Ammon's horn (tissue), 1 donor: ENCODE results near the gene SMIM15.
"Not testable (repeated sequence)": the region's sequence is repeated elsewhere in the genome, so short reads cannot be mapped to it uniquely, and the experiment has no call there.

Source experiments
- DNase-seq: peaks from one replicate; pipeline ENCODE4 v3.0.0-alpha.2; 2016; ENCODE audit warnings: low spot score

SMIM15 gene

GRCh38 chr5:61162010-61162831 is at the start of gene SMIM15:
Gene SMIM15 (minus strand): TSS chr5:61162468. CDS start chr5:61160171, 2,297 bp downstream.
- DNase-seq, result peak; percentile 89

- no peak for DNase-seq
These were observed 45.6 kb upstream of the SMIM15 start for GRCh38 chr5:61207884-61208283.

GRCh38 chr5:61205013-61205412 is 42.7 kb upstream of the SMIM15 start:
- DNase-seq, result no peak

- no peak for DNase-seq
These were observed 39.9 kb upstream of the SMIM15 start for GRCh38 chr5:61202213-61202612.

DNA sequence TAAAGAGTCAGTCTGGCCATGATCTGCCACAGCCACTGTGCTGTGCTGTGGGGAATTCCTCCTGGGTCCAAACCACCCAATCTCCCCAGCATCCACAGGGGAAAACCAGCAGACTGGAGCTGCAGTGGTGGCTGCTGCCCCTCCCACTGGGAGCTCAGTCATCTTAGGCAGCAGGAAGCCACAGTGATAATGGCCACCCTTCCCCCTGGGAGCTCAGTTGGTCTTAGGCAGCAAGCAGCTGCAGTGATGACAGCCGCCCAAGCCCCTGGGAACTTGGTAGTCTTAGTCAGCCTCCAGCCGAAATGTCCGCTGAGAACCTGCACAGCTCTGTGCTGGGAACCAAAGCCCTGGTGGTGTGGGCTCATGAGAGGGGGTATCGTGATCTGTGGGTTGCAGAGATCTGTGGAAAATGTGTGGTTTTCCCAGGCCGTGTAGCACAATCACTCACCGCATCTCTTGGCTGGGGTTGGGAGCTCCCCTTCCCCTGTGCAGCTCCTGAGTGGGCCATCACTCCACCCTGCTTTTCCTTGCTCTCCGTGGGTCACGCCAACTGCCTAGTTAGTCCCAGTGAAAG is 38.4 kb upstream of the SMIM15 start:
- DNase-seq, result no peak

GRCh38 chr5:61198606-61199005 is 36.3 kb upstream of the SMIM15 start:
- no peak for DNase-seq

- DNase-seq, result not testable (repeated sequence)
These were observed 25.6 kb upstream of the SMIM15 start for GRCh38 chr5:61187826-61188225.

- DNase-seq, result not testable (repeated sequence)
These were observed 25.1 kb upstream of the SMIM15 start for GRCh38 chr5:61187352-61187751.

DNA sequence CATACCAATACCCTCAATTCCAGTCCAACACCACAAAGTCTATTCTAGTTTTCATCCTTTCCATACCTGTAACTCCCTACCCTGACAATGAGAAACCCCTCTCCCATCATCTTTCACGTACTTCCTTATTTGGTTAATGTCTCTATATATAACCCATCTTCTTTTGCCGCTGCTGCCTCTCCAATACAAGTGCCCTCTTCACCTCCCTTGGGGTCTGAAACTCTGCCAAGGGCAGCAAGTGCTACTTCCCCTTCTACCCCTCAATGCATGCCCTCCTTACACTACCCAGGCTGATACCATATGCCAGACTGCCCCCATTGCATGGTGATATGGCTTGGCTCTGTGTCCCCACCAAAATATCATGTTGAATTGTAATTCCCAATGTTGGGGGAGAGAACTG is 24.4 kb upstream of the SMIM15 start:
- DNase-seq, result no peak

DNA sequence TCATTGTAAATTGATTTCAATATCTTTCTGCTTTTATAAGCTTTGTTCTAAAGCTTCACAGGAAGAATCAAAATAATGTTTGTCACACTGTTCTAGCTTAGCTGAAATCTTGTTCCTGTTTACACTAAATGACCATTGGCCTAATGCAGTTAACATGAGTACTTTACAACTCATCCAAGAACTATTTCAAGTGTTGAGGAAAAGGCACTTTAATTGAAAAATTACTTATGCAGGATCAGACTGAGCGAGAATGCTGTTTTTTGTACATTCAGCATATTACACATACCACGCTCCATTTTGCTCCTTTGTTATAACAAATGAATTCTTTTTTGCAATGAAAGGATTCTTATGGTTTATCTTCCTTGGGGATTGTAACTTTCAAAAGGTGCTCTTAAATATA is 22.4 kb upstream of the SMIM15 start:
- DNase-seq, result no peak

DNA sequence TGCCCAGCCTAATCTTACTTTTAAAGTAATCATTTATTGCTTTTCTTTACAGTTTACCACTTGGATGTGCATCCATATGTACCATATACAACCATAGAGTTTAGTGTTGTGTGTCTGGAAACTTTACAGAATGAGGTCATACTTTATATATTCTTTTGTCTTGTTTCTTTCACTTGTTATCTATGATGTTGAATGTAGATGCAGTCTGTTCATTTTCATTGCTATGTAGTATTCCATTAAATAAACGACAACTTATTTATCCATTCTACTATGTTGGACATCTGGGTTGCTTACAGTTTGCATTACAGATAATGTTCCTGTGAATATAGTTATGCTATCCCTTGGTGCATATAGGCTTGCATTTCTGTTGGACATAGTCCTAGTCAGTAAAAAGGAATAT is 21.3 kb upstream of the SMIM15 start:
- DNase-seq, result no peak

- DNase-seq, result no peak
These were observed 20.2 kb upstream of the SMIM15 start for GRCh38 chr5:61182449-61182848.

DNA sequence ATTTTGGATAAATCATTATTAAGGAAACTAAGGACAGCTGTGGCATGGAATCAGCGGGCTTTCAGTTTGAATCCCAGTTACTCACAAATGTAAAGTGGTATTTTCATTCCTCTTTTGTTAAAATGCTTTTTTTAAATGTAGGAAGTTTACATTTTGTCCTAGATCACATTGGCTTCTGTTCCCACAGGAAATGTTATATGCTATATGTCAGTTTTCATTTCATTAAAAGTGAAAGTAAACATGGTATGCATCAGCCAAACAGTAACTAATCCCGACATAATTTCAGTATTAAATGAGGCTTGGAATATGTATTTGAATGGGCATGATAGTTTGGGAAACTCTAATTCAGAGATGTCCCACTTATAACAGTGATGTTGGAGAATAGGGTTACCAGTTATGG is 18.6 kb upstream of the SMIM15 start:
- no peak for DNase-seq

DNA sequence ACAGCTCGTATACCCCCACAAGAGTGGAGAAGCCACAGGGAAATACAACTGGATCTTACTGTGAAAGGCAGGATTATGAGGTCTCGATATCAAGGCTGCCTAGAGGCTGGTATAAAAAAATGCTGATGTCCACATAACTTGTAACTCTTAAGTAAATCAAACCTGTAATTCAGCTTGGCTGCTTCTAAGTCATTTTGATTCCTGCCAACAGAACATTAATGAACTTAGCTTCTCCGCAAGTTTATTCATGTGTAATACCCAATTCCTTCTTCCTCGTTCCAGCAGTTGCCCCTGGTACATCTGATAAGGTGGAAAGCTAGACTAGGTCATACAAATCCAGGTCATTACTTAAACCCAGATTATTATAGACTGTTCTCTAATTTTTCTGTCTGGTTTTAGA is 16.4 kb upstream of the SMIM15 start:
- DNase-seq, result no peak

DNA sequence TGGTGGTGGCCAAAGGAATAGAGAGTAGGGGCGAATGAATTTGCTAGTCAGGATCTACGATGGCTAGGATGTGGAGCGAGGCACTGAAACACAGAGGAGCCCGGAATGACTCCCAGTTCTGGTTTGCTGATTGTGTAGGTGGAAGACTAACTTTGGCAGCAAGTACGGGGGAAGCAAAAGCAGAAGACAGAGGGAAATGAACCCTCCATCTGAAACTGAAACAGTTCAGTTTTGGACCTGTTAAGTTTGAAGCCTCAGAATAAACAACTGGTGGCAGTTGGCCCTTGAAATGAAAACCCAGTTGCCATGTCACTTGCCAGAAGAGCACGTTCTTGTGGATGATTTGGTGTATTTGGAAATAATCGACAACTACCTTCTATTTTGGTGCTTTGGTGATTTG is 15.4 kb upstream of the SMIM15 start:
- DNase-seq, result peak; percentile 55

DNA sequence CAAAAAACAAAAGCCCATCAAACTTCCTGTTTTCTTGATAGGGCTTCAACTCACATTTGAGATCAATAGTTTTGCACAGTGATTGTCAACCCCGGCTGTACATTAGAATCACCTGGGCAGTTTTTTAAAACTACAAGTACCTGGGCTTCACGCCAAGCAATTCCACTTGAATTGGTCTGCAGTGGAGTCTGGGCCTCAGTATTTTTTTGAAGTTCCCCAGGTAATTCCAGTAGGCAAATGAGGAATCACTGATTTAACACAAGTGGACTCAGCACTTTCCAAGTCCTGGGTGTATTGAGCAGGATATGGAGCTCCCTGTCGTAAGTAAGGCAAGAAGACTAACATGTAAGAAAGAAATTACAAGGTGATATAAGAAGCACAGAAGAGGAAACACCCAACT is 14.8 kb upstream of the SMIM15 start:
- DNase-seq, result no peak

DNA sequence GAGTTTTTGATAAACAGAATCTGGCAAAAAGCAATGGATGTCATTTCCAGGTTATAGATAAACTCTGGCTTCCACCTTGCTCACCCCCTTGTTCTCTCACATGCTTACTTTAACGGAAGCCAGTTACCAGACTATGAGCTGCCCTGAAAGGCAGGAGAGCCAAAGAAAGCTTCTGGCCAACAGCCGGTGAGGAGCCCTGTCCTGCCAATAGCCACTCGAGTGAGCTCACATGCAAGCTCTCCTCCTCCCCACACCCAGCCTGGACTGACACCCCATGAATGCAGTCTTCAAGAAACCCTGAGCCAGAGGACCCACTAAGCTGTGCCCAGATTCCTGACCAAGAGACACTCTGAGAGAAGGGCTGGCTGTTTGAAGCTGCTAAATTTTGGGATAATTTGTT is 14.4 kb upstream of the SMIM15 start:
- no peak for DNase-seq

DNA sequence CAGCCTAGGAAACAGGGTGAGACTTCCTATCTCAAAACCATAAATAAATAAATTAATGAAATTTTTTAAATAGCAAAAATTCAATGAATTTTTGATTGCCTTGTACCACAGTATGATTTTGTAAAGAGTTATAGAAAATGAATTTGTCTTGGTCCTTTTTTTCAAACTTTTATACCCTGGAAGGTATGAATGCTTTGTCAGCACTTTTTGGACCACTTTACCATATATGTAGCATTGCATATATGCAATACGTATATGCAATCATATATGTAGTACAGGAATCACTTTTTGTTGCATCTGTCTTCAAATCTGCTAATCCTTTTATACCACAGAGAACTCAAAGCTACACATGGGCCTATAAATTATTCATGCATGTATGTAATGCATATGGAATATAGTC is 9.2 kb upstream of the SMIM15 start:
- DNase-seq, result no peak

DNA sequence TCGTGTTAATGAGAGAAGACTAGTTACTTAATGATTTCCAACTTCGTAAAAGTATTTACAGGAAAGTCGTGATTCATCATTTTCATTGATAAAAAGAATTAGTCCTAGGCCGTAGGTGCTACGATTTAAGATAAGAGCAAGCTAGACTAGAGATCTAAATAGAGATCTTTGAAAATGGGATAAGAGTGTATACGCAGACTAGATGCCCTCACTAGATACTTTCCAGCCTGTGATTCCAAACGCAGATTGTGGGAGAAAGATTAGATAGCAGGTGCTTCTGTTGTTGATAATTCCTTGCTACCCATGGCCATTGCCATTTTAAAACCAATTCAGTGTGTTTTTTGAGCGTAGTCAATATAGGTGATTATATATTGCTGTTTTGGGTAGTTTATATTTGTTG is 6.7 kb upstream of the SMIM15 start:
- no peak for DNase-seq

- DNase-seq, result peak; percentile 76
These were observed 5.1 kb upstream of the SMIM15 start for GRCh38 chr5:61167382-61167781.

DNA sequence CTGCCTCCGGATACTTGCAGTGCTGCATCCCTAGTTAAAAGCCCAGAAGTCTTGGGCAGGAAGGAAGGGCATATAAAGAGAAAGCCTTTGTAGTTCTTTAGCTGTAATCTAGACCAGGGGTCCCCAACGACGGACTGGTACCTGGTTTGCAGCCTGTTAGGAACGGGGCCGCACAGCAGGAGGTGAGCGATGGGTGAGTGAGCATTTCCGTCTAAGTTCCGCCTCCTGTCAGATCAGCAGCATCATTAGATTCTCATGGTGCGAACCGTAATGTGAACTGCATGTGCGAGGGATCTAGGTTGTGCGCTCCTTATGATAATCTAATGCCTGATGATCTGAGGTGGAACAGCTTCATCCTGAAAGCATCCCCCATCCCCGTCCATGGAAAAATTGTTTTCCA is 1.6 kb upstream of the SMIM15 start:
- no peak for DNase-seq

- no peak for DNase-seq
These were observed 732 bp upstream of the SMIM15 start for GRCh38 chr5:61162832-61163567.

GRCh38 chr5:61160497-61160896 is 1.8 kb downstream of the SMIM15 start:
- DNase-seq, result no peak
